GM12878 (cell line): Measurements from ENCODE around the gene OTOGL. TPM values are rescaled to one million over a fixed set of nuclear protein-coding genes. Genes with fewer than 3 reads are reported as not detected.

Source experiments
- BCLAF1 ChIP-seq: fragments of 450-650 bp; IDR thresholded peaks from 2 replicates; pipeline ENCODE4 v1.6.1; 2017; ENCODE audit warnings: antibody characterized with exemption, mild to moderate bottlenecking, moderate library complexity
- E4F1 ChIP-seq: fragments of 450-650 bp; IDR thresholded peaks from 2 replicates; pipeline ENCODE4 v1.6.1; 2018; ENCODE audit warnings: borderline replicate concordance, mild to moderate bottlenecking; ENCODE audit not compliant: partially characterized antibody
- HDGF ChIP-seq: fragments of 450-650 bp; IDR thresholded peaks from 2 replicates; pipeline ENCODE4 v1.6.1; 2016; ENCODE audit warnings: antibody characterized with exemption
- JUNB ChIP-seq: IDR thresholded peaks from 2 replicates; pipeline ENCODE4 v1.6.1; 2016; ENCODE audit warnings: antibody characterized with exemption, mild to moderate bottlenecking
- NR2C1 ChIP-seq: fragments of 450-650 bp; IDR thresholded peaks from 2 replicates; pipeline ENCODE4 v1.6.1; 2017; ENCODE audit warnings: antibody characterized with exemption, mild to moderate bottlenecking, moderate library complexity
- POLR2AphosphoS2 ChIP-seq: IDR thresholded peaks from 2 replicates; pipeline ENCODE4 v1.6.1; 2011; ENCODE audit warnings: low read depth, mild to moderate bottlenecking, low read length, improper control_type of control experiment, moderate library complexity
- polyA plus RNA-seq, 11 experiments: library from polyadenylated mRNA; depleted of rRNA in 4 of 11; unstranded in 6 of 11; stranded (reverse) in 5 of 11; fragments of >200 nt; fragmentation: Nextera tagmentation in 4 of 11; fragmentation: Illumina TruSeq in 1 of 11; extraction: Ambion mirVana in 4 of 11; extraction: Trizol in 1 of 11; gene quantifications; 1 replicate in 1 of 11; 2 replicates in 10 of 11; pipeline versions ENCODE4 v1.2.1 to v1.2.3, GENCODE V29; 2011 to 2016; ENCODE audit warnings: inconsistent platforms in 2 of 11, missing spikeins in 2 of 11, low read depth in 1 of 11
- total RNA-seq, 4 experiments: library from RNA; depleted of rRNA in 3 of 4; stranded (reverse); fragments of >200 nt in 3 of 4; fragmentation: Illumina TruSeq in 1 of 4; extraction: Trizol in 1 of 4; gene quantifications; 2 replicates each; pipeline versions ENCODE4 v1.2.1 to v1.2.3, GENCODE V29; 2013 to 2021
- TF ChIP-seq, protein P1 (sequence below): IDR thresholded peaks from 2 replicates; pipeline ENCODE4 v1.6.1; 2012; ENCODE audit warnings: low read depth, low read length, improper control_type of control experiment
- TF ChIP-seq, protein P2 (sequence below): IDR thresholded peaks from 2 replicates; pipeline ENCODE4 v1.6.1; 2011; ENCODE audit warnings: low read depth, low read length, improper control_type of control experiment, borderline replicate concordance
- TF ChIP-seq, protein P3 (sequence below): fragments of 450-650 bp; formaldehyde crosslinking; IDR thresholded peaks from 2 replicates; pipeline ENCODE4 v1.4.0; 2022; ENCODE audit warnings: mild to moderate bottlenecking, moderate library complexity

Gene OTOGL
- total and polyA plus RNA-seq, 10 of the 15 experiments (the other 5 are each of a cell fraction or from before 2014, with no cell fraction given) = 0.04 to 3.7 (median 0.27) TPM

DNA sequence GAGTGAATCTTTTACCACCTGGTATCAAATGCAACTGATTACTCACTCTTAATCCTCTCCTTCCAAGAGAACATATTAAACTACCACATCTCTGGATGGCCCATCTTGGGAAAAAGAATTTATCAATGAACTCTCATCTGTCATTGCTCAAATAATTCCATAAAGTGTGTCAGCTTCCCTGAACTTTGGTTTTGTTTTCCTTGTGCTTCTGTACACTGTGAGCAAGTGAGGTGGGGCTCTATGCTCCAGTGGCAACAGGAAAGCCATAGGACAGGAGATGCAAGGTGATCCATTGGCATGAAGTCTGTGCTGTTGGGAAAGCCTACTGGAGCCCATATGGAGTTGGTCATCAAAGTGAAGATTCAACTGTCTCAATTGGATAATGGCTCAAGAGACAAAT is 17.4 kb downstream of the OTOGL start (continued):
- TF ChIP-seq, protein P1, sequence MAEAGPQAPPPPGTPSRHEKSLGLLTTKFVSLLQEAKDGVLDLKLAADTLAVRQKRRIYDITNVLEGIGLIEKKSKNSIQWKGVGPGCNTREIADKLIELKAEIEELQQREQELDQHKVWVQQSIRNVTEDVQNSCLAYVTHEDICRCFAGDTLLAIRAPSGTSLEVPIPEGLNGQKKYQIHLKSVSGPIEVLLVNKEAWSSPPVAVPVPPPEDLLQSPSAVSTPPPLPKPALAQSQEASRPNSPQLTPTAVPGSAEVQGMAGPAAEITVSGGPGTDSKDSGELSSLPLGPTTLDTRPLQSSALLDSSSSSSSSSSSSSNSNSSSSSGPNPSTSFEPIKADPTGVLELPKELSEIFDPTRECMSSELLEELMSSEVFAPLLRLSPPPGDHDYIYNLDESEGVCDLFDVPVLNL = no peak
- TF ChIP-seq, protein P2, sequence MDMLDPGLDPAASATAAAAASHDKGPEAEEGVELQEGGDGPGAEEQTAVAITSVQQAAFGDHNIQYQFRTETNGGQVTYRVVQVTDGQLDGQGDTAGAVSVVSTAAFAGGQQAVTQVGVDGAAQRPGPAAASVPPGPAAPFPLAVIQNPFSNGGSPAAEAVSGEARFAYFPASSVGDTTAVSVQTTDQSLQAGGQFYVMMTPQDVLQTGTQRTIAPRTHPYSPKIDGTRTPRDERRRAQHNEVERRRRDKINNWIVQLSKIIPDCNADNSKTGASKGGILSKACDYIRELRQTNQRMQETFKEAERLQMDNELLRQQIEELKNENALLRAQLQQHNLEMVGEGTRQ = no peak
- no peak for TF ChIP-seq JUNB
- TF ChIP-seq BCLAF1 = no peak
- TF ChIP-seq, protein P3, sequence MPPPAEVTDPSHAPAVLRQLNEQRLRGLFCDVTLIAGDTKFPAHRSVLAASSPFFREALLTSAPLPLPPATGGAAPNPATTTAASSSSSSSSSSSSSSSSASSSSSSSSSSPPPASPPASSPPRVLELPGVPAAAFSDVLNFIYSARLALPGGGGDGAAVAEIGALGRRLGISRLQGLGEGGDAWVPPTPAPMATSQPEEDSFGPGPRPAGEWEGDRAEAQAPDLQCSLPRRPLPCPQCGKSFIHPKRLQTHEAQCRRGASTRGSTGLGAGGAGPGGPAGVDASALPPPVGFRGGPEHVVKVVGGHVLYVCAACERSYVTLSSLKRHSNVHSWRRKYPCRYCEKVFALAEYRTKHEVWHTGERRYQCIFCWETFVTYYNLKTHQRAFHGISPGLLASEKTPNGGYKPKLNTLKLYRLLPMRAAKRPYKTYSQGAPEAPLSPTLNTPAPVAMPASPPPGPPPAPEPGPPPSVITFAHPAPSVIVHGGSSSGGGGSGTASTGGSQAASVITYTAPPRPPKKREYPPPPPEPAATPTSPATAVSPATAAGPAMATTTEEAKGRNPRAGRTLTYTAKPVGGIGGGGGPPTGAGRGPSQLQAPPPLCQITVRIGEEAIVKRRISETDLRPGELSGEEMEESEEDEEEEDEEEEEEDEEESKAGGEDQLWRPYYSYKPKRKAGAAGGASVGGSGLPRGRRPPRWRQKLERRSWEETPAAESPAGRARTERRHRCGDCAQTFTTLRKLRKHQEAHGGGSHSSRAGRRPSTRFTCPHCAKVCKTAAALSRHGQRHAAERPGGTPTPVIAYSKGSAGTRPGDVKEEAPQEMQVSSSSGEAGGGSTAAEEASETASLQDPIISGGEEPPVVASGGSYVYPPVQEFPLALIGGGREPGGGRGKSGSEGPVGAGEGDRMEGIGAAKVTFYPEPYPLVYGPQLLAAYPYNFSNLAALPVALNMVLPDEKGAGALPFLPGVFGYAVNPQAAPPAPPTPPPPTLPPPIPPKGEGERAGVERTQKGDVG (CRISPR knock-in tag) = no peak
- no peak for TF ChIP-seq E4F1
- TF ChIP-seq HDGF = no peak
- TF ChIP-seq NR2C1 = no peak
- no peak for TF ChIP-seq POLR2AphosphoS2
